Fibroblast of gingiva (primary cell): Measurements from ENCODE around the gene CBLN3.

Experiments used
- DNase-seq: peaks from one replicate; pipeline ENCODE4 v3.0.0-alpha.2; 2011; ENCODE audit warnings: low read depth

The CBLN3 gene

DNA sequence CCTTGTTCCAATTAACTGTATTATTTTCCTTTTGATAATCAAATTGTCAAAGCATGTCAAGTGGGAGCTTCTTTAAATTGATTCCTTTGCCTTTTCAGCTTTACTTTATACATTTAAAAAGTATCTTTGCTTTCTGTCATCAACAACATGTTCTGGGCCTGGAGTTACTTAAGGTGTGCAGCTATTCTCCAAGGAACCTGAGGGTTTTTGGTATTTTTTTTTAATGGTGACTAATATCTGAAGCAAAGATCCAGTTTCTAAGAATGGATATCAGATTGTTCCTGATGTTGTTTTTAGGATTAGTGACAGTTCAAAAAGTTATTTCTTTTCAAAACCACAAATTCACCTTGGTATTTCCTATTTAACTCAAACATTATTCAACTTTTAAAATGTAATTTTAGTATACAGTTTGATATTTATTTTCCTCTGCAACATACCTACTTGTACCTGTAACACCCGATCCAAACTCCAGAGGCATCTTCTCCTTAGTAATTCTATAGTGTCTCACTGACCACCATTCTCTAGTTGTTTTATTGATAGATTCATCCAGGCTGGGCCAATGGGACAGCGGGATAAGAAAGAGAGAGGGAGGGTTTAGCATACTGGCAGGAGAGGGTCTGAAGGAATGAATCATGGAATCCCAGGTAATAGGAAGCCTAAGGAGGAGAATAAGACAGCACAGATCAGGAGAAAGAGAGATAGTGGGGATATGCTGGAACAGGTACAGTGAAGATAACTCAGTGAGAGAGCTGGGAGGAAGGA lies 3.1 kb downstream of the CBLN3 start:
- no peak for DNase-seq

DNA sequence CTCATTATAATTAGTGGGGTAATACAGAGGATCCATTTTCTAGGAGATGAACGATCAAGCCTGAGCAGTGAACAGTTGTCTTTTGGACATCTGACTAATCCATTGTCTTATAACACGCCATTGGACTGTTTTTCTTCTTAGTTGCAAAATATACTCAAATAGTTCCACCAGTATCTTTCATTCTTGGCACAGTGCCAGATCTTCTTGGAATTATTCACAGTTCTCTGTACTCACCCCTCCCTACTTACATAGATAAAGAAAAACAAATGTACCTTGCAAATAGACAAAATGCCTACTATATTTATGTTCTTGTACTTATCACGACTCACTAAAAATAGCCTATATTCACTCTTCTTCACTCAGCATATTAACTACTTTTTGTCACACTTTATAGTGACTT lies 3.8 kb downstream of the CBLN3 start:
- peak; percentile 70 for DNase-seq

DNA sequence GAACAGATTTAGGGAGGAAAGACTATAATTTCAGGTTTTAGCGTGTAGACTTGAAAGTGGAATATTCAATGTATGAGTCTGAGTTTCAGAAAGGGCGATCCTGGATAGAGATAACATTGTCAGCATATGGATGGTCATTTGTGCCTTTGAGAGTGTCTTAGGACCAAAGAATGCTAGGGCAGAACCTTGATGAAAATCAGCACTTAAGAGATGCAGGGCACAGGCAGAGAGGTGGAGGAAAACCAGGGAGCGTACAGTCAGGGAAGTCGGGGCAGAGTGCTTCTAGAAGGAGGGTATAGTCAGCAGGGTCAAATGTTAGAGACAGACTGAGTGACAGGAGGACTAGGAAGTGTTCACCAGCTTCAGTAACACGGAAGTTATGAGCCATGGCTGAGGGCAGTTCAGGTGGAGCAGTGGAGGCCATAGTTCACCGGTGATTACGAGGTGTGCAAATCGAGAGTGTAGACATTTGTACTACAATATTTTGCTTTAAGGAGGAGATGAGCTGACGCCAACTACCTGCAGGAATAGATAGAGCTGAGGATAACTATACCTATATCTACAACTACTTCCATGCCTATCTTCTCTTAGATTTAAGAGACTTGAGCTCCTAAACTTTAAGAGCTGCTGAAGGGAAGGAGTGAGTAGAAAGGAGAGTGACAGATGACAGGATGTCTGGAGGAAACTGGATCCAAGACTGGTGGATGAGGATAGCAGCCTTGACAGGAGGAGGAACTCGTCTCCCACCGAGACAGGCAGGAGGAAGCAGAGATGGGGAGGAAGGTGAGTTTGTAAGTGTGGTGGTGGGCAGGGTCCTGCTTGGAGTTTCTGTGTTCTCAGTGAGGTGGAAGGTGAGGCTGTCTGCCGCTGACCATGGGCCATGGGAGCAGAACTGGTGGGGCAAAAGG lies 6.5 kb downstream of the CBLN3 start:
- no peak for DNase-seq

DNA sequence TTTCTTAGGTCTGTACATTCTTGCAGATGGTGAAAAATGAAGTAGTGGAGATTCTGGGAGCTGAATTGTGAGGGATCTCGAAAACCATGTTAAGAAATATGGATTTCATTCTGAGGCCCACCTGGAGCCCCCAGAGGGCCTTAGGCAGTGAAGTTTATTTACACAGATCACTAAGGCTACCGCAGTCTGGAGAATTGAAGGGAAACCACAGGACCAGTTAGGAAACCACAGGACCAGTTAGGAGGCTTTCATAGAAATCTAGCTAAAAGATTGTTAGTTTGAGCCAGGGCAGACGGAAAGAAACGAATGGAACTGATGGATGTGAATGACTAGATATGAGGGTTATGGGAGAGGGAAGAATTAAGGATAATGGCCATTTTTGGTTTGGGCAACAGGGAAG lies 7.2 kb downstream of the CBLN3 start:
- DNase-seq: no peak

DNA sequence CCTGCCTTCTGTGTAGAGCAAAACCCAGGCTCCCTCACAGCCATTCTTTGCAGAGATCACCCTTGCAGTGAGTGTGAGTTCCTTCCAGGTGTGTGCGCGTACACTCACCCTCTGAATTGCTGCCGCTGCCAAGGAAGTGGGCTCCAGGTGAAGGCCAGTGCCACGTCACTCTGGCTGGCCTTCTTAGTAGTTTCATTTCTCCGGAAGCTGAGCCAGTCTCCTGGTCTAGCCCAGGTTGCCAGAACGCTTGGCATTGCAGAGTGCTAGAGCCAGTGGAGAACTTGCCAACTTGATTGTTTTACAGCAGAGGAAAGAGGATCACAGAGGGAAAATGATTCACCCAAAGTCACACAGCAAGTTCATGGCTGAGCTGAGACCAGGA lies 11.0 kb downstream of the CBLN3 start:
- no peak for DNase-seq

DNA sequence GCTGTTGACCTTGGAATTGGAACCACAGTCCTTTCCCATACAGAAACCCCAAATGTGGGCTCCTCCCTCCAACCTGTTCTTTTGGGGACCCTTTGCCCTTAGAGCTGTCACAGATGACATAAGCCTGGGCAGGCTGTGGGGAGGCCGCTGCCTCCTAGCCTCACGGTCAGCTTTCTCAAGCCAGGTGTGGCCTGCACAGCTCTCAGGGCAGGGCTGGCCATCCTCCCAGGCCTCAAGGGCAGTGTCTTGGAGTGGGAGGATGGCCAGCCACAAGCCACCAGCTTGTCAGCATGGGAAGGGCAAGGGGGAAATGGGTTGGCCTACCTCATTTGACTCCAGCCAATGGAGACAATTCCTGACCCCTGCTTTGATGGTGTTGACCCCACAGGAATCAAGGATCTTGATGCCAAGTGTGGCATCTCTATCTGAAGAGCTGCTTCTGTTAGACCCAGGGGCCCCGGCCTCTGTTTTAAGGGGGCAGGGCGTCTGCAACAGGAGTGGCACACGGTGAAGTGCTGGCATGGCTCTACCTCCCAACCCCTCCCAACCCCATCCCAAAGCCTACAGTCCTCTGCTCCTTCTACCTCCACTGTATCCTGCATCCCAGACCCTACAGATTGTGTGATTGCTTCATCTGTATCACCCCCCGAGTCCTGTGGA lies 11.5 kb downstream of the CBLN3 start:
- no peak for DNase-seq

DNA sequence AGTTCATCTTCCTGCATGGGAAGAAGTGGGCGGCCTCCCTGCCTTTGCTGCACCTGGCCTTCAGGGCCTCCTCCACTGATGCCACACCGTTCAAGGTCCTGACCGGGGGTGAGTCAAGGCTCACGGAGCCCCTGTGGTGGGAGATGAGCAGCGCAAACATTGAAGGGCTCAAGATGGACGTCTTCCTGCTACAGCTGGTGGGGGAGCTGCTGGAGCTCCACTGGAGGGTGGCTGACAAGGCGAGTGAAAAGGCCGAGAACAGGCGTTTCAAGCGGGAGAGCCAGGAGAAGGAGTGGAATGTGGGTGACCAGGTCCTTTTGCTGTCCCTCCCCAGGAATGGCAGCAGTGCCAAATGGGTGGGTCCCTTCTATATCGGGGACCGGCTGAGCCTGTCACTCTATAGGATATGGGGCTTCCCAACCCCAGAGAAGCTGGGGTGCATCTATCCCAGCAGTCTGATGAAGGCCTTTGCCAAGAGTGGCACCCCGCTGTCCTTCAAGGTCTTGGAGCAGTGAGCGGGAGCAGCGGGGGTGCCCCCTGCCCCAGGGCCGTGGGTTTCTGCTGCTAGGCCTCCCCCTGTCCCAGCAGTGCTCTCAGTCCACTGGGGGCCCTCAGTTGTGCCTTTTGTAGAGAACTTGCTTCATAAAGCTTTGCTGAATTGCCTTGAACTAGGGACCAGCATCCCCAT lies 12.4 kb downstream of the CBLN3 start:
- DNase-seq: no peak

DNA sequence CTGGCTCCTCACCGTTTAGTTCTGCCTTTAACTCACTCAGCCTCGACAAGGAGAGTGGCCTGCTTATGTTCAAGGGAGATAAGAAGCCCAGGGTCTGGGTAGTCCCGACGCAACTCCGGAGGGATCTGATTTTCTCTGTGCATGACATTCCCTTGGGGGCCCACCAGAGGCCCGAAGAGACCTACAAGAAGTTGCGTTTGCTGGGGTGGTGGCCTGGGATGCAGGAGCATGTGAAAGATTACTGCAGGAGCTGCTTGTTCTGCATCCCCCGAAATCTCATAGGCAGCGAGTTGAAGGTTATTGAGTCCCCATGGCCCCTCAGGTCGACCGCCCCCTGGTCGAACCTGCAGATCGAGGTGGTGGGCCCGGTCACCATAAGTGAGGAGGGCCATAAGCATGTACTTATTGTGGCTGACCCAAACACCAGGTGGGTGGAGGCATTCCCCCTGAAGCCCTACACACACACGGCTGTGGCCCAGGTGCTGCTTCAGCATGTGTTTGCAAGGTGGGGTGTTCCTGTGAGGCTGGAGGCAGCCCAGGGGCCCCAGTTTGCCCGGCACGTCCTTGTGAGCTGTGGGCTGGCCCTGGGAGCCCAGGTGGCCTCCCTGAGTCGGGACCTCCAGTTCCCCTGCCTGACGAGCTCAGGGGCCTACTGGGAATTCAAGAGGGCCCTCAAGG lies 13.1 kb downstream of the CBLN3 start:
- no peak for DNase-seq

DNA sequence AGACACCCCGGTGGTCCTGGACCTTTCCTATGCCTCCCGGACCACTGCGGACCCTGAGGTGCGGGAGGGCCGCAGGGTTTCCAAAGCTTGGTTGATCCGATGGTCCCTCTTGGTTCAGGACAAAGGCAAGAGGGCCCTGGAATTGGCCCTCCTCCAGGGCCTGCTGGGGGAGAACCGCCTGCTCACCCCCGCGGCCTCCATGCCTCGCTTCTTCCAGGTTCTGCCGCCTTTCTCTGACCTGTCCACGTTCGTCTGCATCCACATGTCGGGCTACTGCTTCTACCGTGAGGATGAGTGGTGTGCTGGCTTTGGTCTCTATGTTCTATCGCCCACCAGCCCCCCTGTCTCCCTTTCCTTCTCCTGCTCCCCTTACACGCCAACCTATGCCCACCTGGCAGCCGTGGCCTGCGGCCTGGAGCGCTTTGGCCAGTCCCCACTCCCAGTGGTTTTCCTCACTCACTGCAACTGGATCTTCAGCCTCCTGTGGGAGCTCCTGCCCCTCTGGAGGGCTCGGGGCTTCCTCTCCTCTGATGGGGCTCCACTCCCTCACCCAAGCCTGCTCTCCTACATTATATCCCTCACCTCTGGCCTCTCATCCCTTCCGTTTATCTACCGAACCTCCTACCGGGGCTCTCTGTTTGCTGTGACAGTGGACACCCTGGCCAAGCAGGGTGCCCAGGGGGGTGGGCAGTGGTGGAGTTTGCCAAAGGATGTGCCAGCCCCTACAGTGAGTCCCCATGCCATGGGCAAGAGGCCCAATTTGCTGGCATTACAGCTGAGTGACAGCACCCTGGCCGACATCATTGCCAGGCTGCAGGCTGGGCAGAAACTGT lies 13.8 kb downstream of the CBLN3 start:
- no peak for DNase-seq

DNA sequence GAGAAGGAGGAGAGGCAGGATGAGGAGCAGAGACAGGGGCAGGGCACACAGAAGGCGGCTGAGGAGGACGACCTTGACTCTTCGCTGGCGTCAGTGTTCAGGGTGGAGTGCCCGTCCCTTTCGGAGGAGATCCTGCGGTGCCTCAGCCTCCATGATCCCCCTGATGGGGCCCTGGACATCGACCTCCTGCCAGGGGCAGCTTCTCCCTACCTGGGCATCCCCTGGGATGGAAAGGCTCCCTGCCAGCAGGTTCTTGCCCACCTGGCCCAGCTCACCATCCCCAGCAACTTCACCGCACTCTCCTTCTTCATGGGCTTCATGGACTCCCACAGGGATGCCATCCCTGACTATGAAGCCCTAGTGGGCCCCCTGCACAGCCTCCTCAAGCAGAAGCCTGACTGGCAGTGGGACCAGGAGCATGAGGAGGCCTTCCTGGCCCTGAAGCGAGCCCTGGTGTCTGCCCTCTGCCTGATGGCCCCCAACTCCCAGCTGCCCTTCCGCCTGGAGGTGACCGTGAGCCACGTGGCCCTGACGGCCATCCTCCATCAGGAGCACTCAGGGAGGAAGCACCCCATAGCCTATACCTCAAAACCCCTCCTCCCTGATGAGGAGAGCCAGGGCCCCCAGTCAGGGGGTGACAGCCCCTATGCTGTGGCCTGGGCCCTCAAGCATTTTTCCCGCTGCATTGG lies 14.6 kb downstream of the CBLN3 start:
- DNase-seq: no peak

DNA sequence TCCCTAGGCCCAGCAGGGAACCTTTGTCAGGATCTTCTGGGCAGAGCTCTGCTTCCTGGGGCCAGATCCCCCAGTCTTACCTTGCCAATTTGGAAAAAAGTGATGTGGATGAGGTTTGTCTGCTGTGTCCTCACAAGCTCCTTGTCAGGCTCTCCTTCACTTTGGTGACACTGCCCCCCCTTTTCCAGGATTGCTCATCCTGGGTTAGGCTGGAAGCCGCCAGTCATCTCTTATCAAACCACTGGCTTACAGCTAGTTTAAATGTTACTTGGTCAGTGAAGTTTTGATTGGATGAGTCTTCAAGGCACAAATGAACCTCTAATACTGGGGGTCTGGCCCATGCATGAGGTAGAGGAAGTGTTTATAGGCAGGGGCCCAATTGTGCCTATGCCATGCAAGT lies 15.4 kb downstream of the CBLN3 start:
- DNase-seq: no peak

DNA sequence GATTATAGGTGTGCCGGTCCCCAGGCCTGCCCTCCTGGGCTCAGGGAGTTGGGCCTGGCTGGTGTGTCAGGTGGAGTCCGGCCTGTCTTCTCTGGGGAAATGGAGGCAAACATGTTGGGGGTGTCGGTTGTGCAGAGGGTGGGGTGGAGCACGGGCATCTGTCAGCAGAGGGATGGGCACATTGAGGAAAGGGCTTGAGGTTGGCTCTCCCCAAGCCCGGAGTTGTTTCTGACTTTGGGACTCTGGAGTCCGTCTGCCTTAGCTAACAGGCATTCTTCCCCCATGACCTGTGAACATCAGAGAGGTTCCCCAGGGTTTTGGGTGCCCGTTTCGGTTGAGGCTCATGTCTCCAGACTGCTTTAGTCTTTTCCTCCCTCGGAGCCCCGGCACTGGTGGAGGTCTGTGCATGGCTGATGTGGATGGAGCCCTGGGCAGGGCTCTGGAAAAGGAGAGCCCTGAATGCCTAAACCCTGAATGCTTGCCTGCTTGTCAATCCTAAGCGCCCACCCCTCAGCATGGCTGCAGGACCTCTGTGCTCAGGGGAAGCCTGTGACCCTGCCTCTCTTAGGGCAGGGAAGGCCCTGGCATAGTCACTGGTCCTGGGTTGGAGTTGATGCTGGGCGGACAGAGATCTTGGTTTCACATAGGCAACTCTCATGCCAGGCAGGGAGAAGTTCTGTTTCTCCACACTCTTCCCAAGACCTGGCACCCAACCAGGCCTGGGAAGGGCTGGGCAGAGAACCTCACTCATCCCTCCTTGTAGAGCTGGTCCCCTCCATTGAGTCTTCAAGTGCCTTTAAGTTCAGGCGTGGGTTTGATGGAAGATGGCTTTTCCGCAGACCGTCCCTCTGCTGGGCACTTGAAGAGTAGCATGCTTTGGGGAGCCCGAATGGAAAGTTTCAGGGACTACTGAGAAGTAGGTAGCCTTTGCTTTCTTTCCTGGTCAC lies 17.8 kb downstream of the CBLN3 start:
- DNase-seq: peak; percentile 52

DNA sequence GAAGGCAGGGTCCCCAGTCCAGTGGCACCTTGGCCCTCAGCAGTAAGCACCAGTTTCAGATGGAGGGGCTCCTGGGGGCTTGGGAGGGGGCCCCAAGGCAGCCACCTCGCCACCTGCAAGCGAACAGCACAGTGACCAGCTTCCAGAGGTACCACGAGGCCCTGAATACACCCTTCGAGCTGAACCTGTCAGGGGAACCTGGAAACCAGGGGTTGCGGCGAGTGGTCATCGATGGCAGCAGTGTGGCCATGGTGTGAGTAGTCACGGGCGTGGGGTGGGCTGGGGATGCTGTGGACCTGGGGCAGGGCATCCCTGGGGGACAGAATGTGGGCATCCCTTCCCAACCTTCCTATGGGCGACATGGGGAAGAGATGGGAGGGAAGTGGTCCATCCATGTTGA lies 19.5 kb downstream of the CBLN3 start:
- no peak for DNase-seq

DNA sequence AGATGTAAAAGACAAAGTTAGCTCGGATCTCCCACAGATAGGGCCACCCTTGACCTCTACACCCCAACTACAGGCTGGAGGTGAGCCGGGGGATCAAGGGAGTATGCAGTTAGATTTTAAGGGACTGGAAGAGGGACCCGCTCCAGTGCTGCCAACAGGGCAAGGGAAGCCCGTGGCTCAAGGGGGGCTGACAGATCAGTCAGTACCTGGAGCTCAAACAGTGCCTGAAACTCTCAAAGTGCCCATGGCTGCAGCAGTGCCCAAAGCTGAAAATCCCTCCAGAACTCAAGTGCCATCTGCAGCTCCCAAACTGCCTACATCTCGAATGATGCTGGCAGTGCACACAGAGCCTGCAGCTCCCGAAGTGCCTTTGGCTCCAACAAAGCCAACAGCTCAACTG lies 20.3 kb downstream of the CBLN3 start:
- DNase-seq: no peak

DNA sequence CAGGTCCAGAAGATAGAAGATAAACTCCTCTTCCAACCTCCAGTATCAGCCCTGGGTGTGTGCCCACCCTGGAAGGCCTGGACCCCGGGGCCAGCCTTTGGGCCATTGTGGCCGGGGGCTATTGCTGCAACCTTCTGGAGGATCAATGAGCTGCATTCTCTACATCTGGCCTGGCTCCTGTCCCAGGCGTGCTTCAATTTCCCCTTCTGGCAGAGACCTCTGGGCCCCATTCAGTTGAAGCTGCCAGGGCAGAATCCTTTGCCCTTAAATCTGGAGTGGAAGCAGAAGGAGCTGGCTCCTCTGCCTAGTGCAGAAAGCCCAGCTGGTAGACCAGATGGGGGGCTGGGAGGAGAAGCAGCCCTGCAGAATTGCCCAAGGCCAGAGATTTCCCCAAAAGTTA lies 20.7 kb downstream of the CBLN3 start:
- peak; percentile 75 for DNase-seq

DNA sequence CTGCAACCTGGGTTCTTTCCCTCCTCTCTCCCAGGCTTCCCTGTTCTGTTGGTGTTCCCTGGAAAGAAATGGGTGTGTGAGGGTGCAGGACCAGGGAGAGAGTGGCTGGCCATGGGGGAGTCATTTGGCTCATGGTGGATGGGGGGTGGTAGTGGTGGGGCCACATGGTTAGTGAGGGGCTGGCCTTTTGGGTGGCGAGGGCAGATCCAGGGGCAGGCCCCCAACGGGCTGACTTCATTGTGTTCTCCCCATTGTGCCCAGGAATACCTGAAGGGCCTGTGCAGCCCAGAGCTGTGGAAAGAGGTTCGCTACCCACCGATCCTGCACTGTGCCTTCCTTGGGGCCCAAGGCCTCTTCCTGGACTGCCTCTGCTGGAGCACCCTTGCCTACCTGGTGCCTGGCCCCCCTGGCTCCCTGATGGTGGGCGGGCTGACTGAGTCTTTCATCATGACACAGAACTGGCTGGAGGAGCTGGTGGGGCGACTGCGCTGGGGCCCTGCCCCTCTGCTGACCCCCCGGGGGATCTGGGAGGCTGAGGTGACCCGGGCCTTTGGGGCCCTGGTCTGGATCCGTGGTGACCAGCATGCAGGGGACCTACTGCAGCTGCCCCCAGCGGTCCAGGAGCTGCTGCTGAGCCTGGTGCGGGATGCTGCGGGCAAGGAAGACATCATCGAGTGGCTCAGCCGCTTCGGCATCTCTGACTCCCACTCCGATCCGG lies 21.7 kb downstream of the CBLN3 start:
- DNase-seq: no peak

DNA sequence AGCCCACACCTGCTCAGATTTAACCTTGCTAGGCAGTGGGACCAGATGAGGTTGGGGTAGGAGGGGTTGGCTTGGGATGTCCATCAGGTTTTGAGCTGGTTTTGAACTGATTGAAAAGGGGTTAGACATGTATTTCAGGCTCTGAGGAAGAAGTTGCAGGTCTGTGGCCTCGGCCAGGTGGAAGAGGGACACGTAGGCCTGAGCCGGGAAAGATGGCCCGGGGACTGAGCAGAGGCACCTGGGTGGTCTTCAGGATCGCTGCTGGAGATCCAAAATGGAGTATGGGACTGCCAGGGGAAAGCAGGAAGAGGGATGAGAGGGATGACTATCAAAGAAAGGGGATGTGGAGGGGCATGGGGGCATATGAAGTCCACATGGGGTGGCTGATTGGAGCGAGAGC lies 23.1 kb downstream of the CBLN3 start:
- no peak for DNase-seq

DNA sequence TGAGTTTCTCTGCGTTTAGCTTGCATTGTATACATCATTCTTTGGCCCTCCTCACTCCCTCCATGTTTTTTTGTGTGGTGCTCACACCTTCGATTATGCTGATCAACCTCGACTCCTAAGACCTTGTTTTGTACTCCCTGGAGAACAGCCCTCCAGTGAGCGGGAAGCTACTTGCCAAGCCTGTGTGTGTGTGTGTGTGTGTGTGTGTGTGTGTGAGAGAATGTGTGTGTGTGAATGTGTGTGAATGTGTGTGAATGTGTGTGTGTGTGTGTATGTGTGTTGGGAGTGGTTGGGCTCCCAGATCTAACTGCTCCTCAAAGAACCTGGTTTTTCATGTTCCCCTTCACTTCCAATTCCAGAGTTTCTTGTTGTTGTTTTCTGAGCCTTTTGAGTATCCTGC lies 24.7 kb downstream of the CBLN3 start:
- DNase-seq: no peak
